SK-N-SH (cell line): ENCODE data around the gene ACAD10. TPM values are rescaled to one million over a fixed set of nuclear protein-coding genes. Genes with fewer than 3 reads are reported as not detected.

Source experiments
- CTCF ChIA-PET: fragments of 300-600, 350-600 bp; formaldehyde crosslinking; extraction: SDS; loops from one replicate; lab custom pipeline; 2021; lab: Yijun Ruan, JAX
- POLR2A ChIA-PET: fragments of 350-600 bp; sonication (Branson Sonifier 250); formaldehyde crosslinking; extraction: SDS; loops from one replicate; lab custom pipeline; 2020; ENCODE audit warnings: antibody characterized with exemption, inconsistent platforms; lab: Yijun Ruan, JAX
- DNase-seq: peaks from one replicate; pipeline ENCODE4 v3.0.0; 2012
- H2AFZ ChIP-seq: fragments of 200-600 bp; sonication (generic); 2 replicates; pipeline ENCODE4 v1.8.1; 2016; ENCODE audit warnings: antibody characterized with exemption, mild to moderate bottlenecking, low read depth
- H3F3A ChIP-seq: fragments of 200-600 bp; sonication (generic); replicated peaks from 2 replicates; pipeline ENCODE3; 2016; ENCODE audit warnings: antibody characterized with exemption, mild to moderate bottlenecking; ENCODE audit not compliant: insufficient read depth
- H3K27ac ChIP-seq, 2 experiments: fragments of 200-500 bp in 1 of 2; fragments of 200-600 bp in 1 of 2; sonication (Bioruptor generic) in 1 of 2; sonication (generic), shearing (Covaris generic) in 1 of 2; 2 replicates each; pipeline versions ENCODE4 v1.5.1 to v1.6.1; 2014 to 2016; ENCODE audit warnings: low read depth in 2 of 2, inconsistent platforms in 1 of 2, low read length in 1 of 2, mild to moderate bottlenecking in 1 of 2, mixed read lengths in 1 of 2
- H3K27me3 ChIP-seq: fragments of 200-600 bp; sonication (generic), shearing (Covaris generic); 2 replicates; pipeline ENCODE4 v1.6.1; 2016; ENCODE audit warnings: mixed run types; ENCODE audit not compliant: insufficient read depth
- H3K36me3 ChIP-seq, 2 experiments: fragments of 200-500 bp in 1 of 2; fragments of 200-600 bp in 1 of 2; sonication (Bioruptor generic) in 1 of 2; sonication (generic) in 1 of 2; replicated peaks in 1 of 2; 2 replicates each; pipeline versions ENCODE3 to v1.5.1; 2014 to 2016; ENCODE audit warnings: low read length in 1 of 2, mild to moderate bottlenecking in 1 of 2; ENCODE audit not compliant: insufficient read depth in 2 of 2, control insufficient read depth in 1 of 2
- H3K4me1 ChIP-seq, 2 experiments: fragments of 200-500 bp in 1 of 2; fragments of 200-600 bp in 1 of 2; sonication (Bioruptor generic) in 1 of 2; sonication (generic), shearing (Covaris generic) in 1 of 2; 2 replicates each; pipeline versions ENCODE4 v1.5.1 to v1.6.1; 2014 to 2016; ENCODE audit warnings: low read depth in 1 of 2, low read length in 1 of 2, mixed run types in 1 of 2; ENCODE audit not compliant: insufficient read depth in 2 of 2, control insufficient read depth in 1 of 2
- H3K4me2 ChIP-seq: fragments of 200-600 bp; sonication (generic), shearing (Covaris generic); 2 replicates; pipeline ENCODE4 v1.6.1; 2017; ENCODE audit warnings: mixed run types
- H3K4me3 ChIP-seq, 2 experiments: fragments of 200-500 bp in 1 of 2; fragments of 200-600 bp in 1 of 2; sonication (Bioruptor generic) in 1 of 2; sonication (generic), shearing (Covaris generic) in 1 of 2; 2 replicates each; pipeline versions ENCODE4 v1.5.1 to v1.8.1; 2014 to 2016; ENCODE audit warnings: low read depth in 2 of 2, inconsistent platforms in 1 of 2, low read length in 1 of 2, mild to moderate bottlenecking in 1 of 2, mixed read lengths in 1 of 2, moderate library complexity in 1 of 2
- H3K79me2 ChIP-seq: fragments of 200-600 bp; sonication (generic); 2 replicates; pipeline ENCODE4 v1.8.1; 2017; ENCODE audit warnings: mild to moderate bottlenecking; ENCODE audit not compliant: insufficient read depth
- H3K9ac ChIP-seq: fragments of 200-600 bp; sonication (generic); 2 replicates; pipeline ENCODE4 v1.6.1; 2017; ENCODE audit warnings: mixed run types
- H3K9me2 ChIP-seq: fragments of 200-600 bp; sonication (generic); 2 replicates; pipeline ENCODE4 v1.6.1; 2017; ENCODE audit warnings: mixed run types
- H3K9me3 ChIP-seq: fragments of 200-600 bp; sonication (generic); 2 replicates; pipeline ENCODE4 v1.6.1; 2017; ENCODE audit warnings: mixed run types, mild to moderate bottlenecking, moderate library complexity
- H4K20me1 ChIP-seq: fragments of 200-600 bp; sonication (generic); 2 replicates; pipeline ENCODE4 v1.6.1; 2017; ENCODE audit warnings: mild to moderate bottlenecking, mixed run types; ENCODE audit not compliant: insufficient read depth
- CHD2 ChIP-seq: fragments of 150-350 bp; IDR thresholded peaks from 2 replicates; pipeline ENCODE4 v1.6.1; 2018; ENCODE audit warnings: low read length; ENCODE audit not compliant: partially characterized antibody
- GABPA ChIP-seq: IDR thresholded peaks from 2 replicates; pipeline ENCODE4 v1.4.0; 2012; ENCODE audit warnings: low read depth, mild to moderate bottlenecking
- IRF3 ChIP-seq: fragments of 150-350 bp; IDR thresholded peaks from 2 replicates; pipeline ENCODE4 v1.6.1; 2016; ENCODE audit warnings: mild to moderate bottlenecking, low read depth, low read length
- NRF1 ChIP-seq: IDR thresholded peaks from 2 replicates; pipeline ENCODE4 v1.6.1; 2012; ENCODE audit warnings: low read depth, mild to moderate bottlenecking, low read length
- RAD21 ChIP-seq: IDR thresholded peaks from 2 replicates; pipeline ENCODE4 v1.6.1; 2012; ENCODE audit warnings: mild to moderate bottlenecking, low read length
- REST ChIP-seq: IDR thresholded peaks from 2 replicates; pipeline ENCODE4 v1.6.1; 2012; ENCODE audit warnings: mild to moderate bottlenecking, low read depth, low read length, moderate library complexity
- RFX5 ChIP-seq: IDR thresholded peaks from 2 replicates; pipeline ENCODE4 v1.6.1; 2012; ENCODE audit warnings: mild to moderate bottlenecking, improper control_type of control experiment, low read length
- RXRA ChIP-seq: IDR thresholded peaks from 2 replicates; pipeline ENCODE4 v1.4.0; 2012; ENCODE audit warnings: low read depth, mild to moderate bottlenecking, borderline replicate concordance
- SIN3A ChIP-seq: IDR thresholded peaks from 2 replicates; pipeline ENCODE4 v1.6.1; 2012; ENCODE audit warnings: low read depth, mild to moderate bottlenecking, low read length, moderate library complexity, borderline replicate concordance
- TEAD4 ChIP-seq: IDR thresholded peaks from 2 replicates; pipeline ENCODE4 v1.4.0; 2012; ENCODE audit warnings: mild to moderate bottlenecking, borderline replicate concordance; ENCODE audit not compliant: insufficient read depth
- WGBS: methylation state at CpG from one replicate; pipeline ENCODE4 v1.1.6; 2017; ENCODE audit warnings: low lambda C conversion rate; 5-methylcytosine and 5-hydroxymethylcytosine counted together
- polyA plus RNA-seq, 3 experiments: library from polyadenylated mRNA; depleted of rRNA; stranded (reverse); fragments of >200 nt; gene quantifications; 2 replicates each; pipeline ENCODE4 v1.2.3, GENCODE V29; 2012
- TF ChIP-seq, protein P1 (sequence below): IDR thresholded peaks from 2 replicates; pipeline ENCODE4 v1.4.0; 2012; ENCODE audit warnings: low read depth, borderline replicate concordance
- TF ChIP-seq, protein P2 (sequence below): fragments of 150-350 bp; IDR thresholded peaks from 2 replicates; pipeline ENCODE4 v1.6.1; 2017; ENCODE audit warnings: antibody characterized with exemption, low read length, low read depth, borderline replicate concordance

The ACAD10 gene
- polyA plus RNA-seq, 1 of the 3 experiments (the other 2 are of a cell fraction), result 24.6 TPM

- Histone ChIP-seq H3K79me2 (no peaks in the 10 kb centered on the region; the same call in 1 of the 2 replicates), H3K4me1 (peaks cover 0 to 2% of the 10 kb centered on the region in 2 experiments; a peak in 1 of 4 replicates), H3K27ac (no peak overlapping the region), H3K9me2 (no peaks in the 10 kb centered on the region), H3K9ac (no peak overlapping the region), H3K9me3 (no peaks in the 10 kb centered on the region), H4K20me1 (no peaks in the 10 kb centered on the region), H3K36me3 (peaks cover 0 to 15% of the 10 kb centered on the region in 2 experiments), H3K27me3 (no peaks in the 10 kb centered on the region), H3F3A (peaks cover 3% of the 10 kb centered on the region), H3K4me2 (no peak overlapping the region), H3K4me3 (no peak overlapping the region)
- DNase-seq, result no peak
- ChIA-PET CTCF (interaction anchor here (0.7 to 1.2 kb wide), 2 partner anchors 12 to 15 kb away, joined by 3 read pairs; partner anchors contain the start of gene ALDH2), POLR2A (no interaction called here)
- WGBS, result 100% methylated on average over 1 of the region's 2 CpGs
- TF ChIP-seq CHD2 (no peak), RFX5 (no peak), IRF3 (no peak), GABPA (no peak), NRF1 (no peak), REST (no peak), RAD21 (no peak), RXRA (no peak), SIN3A (no peak), TEAD4 (no peak)
- TF ChIP-seq, protein P1, sequence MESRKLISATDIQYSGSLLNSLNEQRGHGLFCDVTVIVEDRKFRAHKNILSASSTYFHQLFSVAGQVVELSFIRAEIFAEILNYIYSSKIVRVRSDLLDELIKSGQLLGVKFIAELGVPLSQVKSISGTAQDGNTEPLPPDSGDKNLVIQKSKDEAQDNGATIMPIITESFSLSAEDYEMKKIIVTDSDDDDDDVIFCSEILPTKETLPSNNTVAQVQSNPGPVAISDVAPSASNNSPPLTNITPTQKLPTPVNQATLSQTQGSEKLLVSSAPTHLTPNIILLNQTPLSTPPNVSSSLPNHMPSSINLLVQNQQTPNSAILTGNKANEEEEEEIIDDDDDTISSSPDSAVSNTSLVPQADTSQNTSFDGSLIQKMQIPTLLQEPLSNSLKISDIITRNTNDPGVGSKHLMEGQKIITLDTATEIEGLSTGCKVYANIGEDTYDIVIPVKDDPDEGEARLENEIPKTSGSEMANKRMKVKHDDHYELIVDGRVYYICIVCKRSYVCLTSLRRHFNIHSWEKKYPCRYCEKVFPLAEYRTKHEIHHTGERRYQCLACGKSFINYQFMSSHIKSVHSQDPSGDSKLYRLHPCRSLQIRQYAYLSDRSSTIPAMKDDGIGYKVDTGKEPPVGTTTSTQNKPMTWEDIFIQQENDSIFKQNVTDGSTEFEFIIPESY, result no peak
- TF ChIP-seq, protein P2, sequence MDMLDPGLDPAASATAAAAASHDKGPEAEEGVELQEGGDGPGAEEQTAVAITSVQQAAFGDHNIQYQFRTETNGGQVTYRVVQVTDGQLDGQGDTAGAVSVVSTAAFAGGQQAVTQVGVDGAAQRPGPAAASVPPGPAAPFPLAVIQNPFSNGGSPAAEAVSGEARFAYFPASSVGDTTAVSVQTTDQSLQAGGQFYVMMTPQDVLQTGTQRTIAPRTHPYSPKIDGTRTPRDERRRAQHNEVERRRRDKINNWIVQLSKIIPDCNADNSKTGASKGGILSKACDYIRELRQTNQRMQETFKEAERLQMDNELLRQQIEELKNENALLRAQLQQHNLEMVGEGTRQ, result no peak
- TF ChIP-seq, all 33 proteins: peak for 0
- no peak overlapping the region for H2AFZ ChIP-seq
Measured at GRCh38 chr12:111781085-111781658, 95.3 kb downstream of the ACAD10 start.
